Esophagus muscularis mucosa (tissue), 4 donors: ENCODE results near the gene NQO2. TPM values are rescaled to one million over a fixed set of nuclear protein-coding genes. Genes with fewer than 3 reads are reported as not detected.

ENCODE experiments used
- DNase-seq: peaks from one replicate; pipeline ENCODE4 v3.0.0-alpha.2; 2017; ENCODE audit errors: extremely low spot score
- H3K27ac ChIP-seq, 4 donors: fragments of 200-600 bp; sonication (generic); replicated peaks in 1 of 4; 1 replicate in 3 of 4; 2 replicates in 1 of 4; pipeline ENCODE4 v1.5.1; 2016 to 2019; ENCODE audit warnings: mild to moderate bottlenecking in 1 of 4
- H3K27me3 ChIP-seq, 4 donors: fragments of 200-600 bp; sonication (generic); one replicate each; pipeline versions ENCODE4 v1.5.1 to v1.6.0; 2016 to 2019
- H3K36me3 ChIP-seq, 4 donors: fragments of 200-600 bp; sonication (generic); one replicate each; pipeline ENCODE4 v1.5.1; 2016 to 2019
- H3K4me1 ChIP-seq, 4 donors: fragments of 200-600 bp; sonication (generic); one replicate each; pipeline ENCODE4 v1.5.1; 2016 to 2019
- H3K4me3 ChIP-seq, 4 donors: fragments of 200-600 bp; sonication (generic); 1 replicate in 2 of 4; 2 replicates in 2 of 4; pipeline ENCODE4 v1.5.1; 2016 to 2019; ENCODE audit warnings: mild to moderate bottlenecking in 4 of 4, moderate library complexity in 1 of 4
- H3K9me3 ChIP-seq, 4 donors: fragments of 200-600 bp; sonication (generic); 1 replicate in 3 of 4; 2 replicates in 1 of 4; pipeline ENCODE4 v1.5.1; 2016 to 2019
- CTCF ChIP-seq, 3 experiments: fragments of 200-600 bp in 2 of 3; fragments of 450-650 bp in 1 of 3; sonication (generic) in 2 of 3; IDR thresholded peaks; one replicate each; pipeline ENCODE4 v1.5.1; 2017 to 2019; ENCODE audit warnings: antibody characterized with exemption in 3 of 3, mild to moderate bottlenecking in 2 of 3, moderate library complexity in 1 of 3
- EP300 ChIP-seq: sonication (generic); formaldehyde crosslinking; IDR thresholded peaks from one replicate; pipeline ENCODE4 v1.6.1; 2017; ENCODE audit warnings: antibody characterized with exemption
- POLR2A ChIP-seq: fragments of 450-650 bp; IDR thresholded peaks from one replicate; pipeline ENCODE4 v1.6.1; 2017; ENCODE audit warnings: antibody characterized with exemption, moderate library complexity, mild to moderate bottlenecking, low read depth
- POLR2AphosphoS5 ChIP-seq, 2 donors: sonication (generic); formaldehyde crosslinking; IDR thresholded peaks; one replicate each; pipeline ENCODE4 v1.6.1; 2017; ENCODE audit warnings: antibody characterized with exemption in 2 of 2
- WGBS: methylation state at CpG from one replicate; pipeline ENCODE4 v1.1.5; 2018; 5-methylcytosine and 5-hydroxymethylcytosine counted together
- intact Hi-C: fragments of 100-400 bp; cut with DNase I; formaldehyde crosslinking; loops from one replicate; pipeline ENCODE4 v1.15.1; 2023
- total RNA-seq, 4 donors: library from RNA; depleted of rRNA; stranded (reverse); fragments of >200 nt; gene quantifications; one replicate each; pipeline versions ENCODE4 v1.1.0 to v1.2.1, GENCODE V29; 2016

Gene NQO2
- total RNA-seq, 4 donors from 2014 or later = 22.9 to 31.3 (median 27.2) TPM

- intact Hi-C loops = no loop called here
- H3K4me3 ChIP-seq = no peak overlapping the region
- no peaks in the 10 kb centered on the region for H3K27me3 ChIP-seq
- WGBS = 94% methylated on average over 3 of the region's 3 CpGs
- DNase-seq = no peak
- H3K36me3 ChIP-seq = no peaks in the 10 kb centered on the region
- no peak overlapping the region for H3K27ac ChIP-seq
- peaks cover 0 to 4% (median 0%) of the 10 kb centered on the region in 4 donors for H3K4me1 ChIP-seq
- no peak for TF ChIP-seq EP300
- no peaks in the 10 kb centered on the region for H3K9me3 ChIP-seq
Measured at GRCh38 chr6:3032986-3033385, 33.3 kb downstream of the NQO2 start.

- Histone ChIP-seq H3K9me3 (no peaks in the 10 kb centered on the region), H3K36me3 (no peaks in the 10 kb centered on the region), H3K27me3 (no peaks in the 10 kb centered on the region), H3K27ac (no peak overlapping the region), H3K4me3 (no peak overlapping the region), H3K4me1 (peaks cover 0 to 4% (median 0%) of the 10 kb centered on the region in 4 donors)
- DNase-seq = no peak
- no peak for TF ChIP-seq EP300
- no peak for TF ChIP-seq CTCF (IDR thresholded peaks at IDR 0.05)
- no peak for TF ChIP-seq POLR2A
- TF ChIP-seq POLR2AphosphoS5 (IDR thresholded peaks at IDR 0.05) = no peak
- intact Hi-C loops = no loop called here
- 100% methylated on average over 3 of the region's 5 CpGs for WGBS
Measured at GRCh38 chr6:3033652-3034051, 34.0 kb downstream of the NQO2 start.

- TF ChIP-seq POLR2A (no peak), CTCF (IDR thresholded peaks at IDR 0.05) (no peak), POLR2AphosphoS5 (IDR thresholded peaks at IDR 0.05) (no peak), EP300 (no peak)
Measured at GRCh38 chr6:3035397-3035796, 35.7 kb downstream of the NQO2 start.

GRCh38 chr6:3036861-3037637 lies 37.4 kb downstream of the NQO2 start:
- Histone ChIP-seq H3K4me3 (no peak overlapping the region), H3K4me1 (peaks cover 0 to 4% (median 0%) of the 10 kb centered on the region in 4 donors), H3K9me3 (no peaks in the 10 kb centered on the region), H3K36me3 (no peaks in the 10 kb centered on the region), H3K27ac (no peak overlapping the region), H3K27me3 (no peaks in the 10 kb centered on the region)
- intact Hi-C loops = no loop called here
- no peak for DNase-seq
- TF ChIP-seq CTCF (IDR thresholded peaks at IDR 0.05) (no peak), POLR2AphosphoS5 (IDR thresholded peaks at IDR 0.05) (no peak), POLR2A (no peak), EP300 (no peak)
- whole genome bisulfite sequencing = 86% methylated on average over 19 of the region's 19 CpGs

More at GRCh38 chr6:3035397-3035796, 35.7 kb downstream of the NQO2 start:
- H3K9me3 ChIP-seq = no peaks in the 10 kb centered on the region
- no peaks in the 10 kb centered on the region for H3K27me3 ChIP-seq
- 71% methylated on average over 5 of the region's 5 CpGs for WGBS
- H3K4me3 ChIP-seq = no peak overlapping the region
- intact Hi-C loops = no loop called here
- no peaks in the 10 kb centered on the region for H3K36me3 ChIP-seq
- H3K4me1 ChIP-seq = peaks cover 0 to 4% (median 0%) of the 10 kb centered on the region in 4 donors
- H3K27ac ChIP-seq = no peak overlapping the region
- no peak for DNase-seq

- H3K9me3 ChIP-seq = no peaks in the 10 kb centered on the region
- TF ChIP-seq POLR2A = no peak
- TF ChIP-seq CTCF (IDR thresholded peaks at IDR 0.05) = no peak
- intact Hi-C loops = no loop called here
Measured at GRCh38 chr6:3037638-3038365, 38.1 kb downstream of the NQO2 start.

More at GRCh38 chr6:3037638-3038365, 38.1 kb downstream of the NQO2 start:
- no peaks in the 10 kb centered on the region for H3K36me3 ChIP-seq
- DNase-seq = no peak
- no peak overlapping the region for H3K27ac ChIP-seq
- H3K27me3 ChIP-seq = no peaks in the 10 kb centered on the region
- peaks cover 0 to 4% (median 0%) of the 10 kb centered on the region in 4 donors for H3K4me1 ChIP-seq
- WGBS = 89% methylated on average over 4 of the region's 7 CpGs
- no peak overlapping the region for H3K4me3 ChIP-seq
